ENCODE measurements around the gene OTUB1. TPM values are rescaled to one million over a fixed set of nuclear protein-coding genes. Genes with fewer than 3 reads are reported as not detected.

Gene OTUB1
- total and polyA plus RNA-seq, 9 of the 15 experiments (the other 6 are each of a cell fraction or from before 2014, with no cell fraction given) = 29.5 to 134 (median 66.1) TPM

DNA sequence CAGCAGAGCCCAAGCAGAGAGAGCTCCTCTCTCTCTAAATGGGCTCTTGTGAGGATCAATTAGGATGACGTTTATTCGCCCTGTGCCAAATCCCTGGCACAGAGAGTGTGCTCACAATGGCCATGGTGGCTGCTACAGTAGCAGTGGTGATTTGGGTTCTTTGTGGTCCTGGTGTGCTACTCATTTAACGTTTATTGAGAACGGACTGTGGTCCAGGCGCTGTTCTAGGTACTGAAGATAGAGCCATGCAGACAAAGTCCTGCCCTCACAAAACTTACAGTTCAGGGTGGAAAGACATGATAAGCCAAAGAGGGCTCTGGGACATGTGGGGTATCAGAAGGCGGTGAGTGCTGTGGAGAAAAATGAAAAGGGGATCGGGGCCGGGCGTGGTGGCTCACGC is 5.3 kb downstream of the OTUB1 start:
- TF ChIP-seq, protein P1, sequence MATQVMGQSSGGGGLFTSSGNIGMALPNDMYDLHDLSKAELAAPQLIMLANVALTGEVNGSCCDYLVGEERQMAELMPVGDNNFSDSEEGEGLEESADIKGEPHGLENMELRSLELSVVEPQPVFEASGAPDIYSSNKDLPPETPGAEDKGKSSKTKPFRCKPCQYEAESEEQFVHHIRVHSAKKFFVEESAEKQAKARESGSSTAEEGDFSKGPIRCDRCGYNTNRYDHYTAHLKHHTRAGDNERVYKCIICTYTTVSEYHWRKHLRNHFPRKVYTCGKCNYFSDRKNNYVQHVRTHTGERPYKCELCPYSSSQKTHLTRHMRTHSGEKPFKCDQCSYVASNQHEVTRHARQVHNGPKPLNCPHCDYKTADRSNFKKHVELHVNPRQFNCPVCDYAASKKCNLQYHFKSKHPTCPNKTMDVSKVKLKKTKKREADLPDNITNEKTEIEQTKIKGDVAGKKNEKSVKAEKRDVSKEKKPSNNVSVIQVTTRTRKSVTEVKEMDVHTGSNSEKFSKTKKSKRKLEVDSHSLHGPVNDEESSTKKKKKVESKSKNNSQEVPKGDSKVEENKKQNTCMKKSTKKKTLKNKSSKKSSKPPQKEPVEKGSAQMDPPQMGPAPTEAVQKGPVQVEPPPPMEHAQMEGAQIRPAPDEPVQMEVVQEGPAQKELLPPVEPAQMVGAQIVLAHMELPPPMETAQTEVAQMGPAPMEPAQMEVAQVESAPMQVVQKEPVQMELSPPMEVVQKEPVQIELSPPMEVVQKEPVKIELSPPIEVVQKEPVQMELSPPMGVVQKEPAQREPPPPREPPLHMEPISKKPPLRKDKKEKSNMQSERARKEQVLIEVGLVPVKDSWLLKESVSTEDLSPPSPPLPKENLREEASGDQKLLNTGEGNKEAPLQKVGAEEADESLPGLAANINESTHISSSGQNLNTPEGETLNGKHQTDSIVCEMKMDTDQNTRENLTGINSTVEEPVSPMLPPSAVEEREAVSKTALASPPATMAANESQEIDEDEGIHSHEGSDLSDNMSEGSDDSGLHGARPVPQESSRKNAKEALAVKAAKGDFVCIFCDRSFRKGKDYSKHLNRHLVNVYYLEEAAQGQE (IDR thresholded peaks at IDR 0.05; ENCODE audit: borderline replicate concordance) = peak; percentile 16; the same call in 1 of the 2 replicates
- TF ChIP-seq, protein P1 (CRISPR knock-in tag; IDR thresholded peaks at IDR 0.05; ENCODE audit: low read depth) = no peak
- TF ChIP-seq HDAC6 (IDR thresholded peaks at IDR 0.05; ENCODE audit: low read depth, low read length) (no peak), LEF1 (IDR thresholded peaks at IDR 0.05) (no peak)
- H3K9me3 ChIP-seq (replicated peaks; ENCODE audit: control insufficient read depth, insufficient read depth, low read depth, low read length) = no peaks in the 10 kb centered on the region
- FAIRE-seq = no peak
- intact Hi-C loops (cut with micrococcal nuclease) (no loop called here), in situ Hi-C loops (cut with MboI) (no loop called here)
- ChIA-PET CTCF (ENCODE audit: low intra/inter-chr PET ratio) (no interaction called here), POLR2A (interaction anchor here (0.7 to 1.8 kb wide), 4 partner anchors 8 to 29 kb away, joined by 3 to 12 read pairs (median 4); no protein-coding TSS in a partner anchor)
- H3K4me3 ChIP-seq = no peak overlapping the region
- H3K4me1 ChIP-seq (replicated peaks in 1 of 2; ENCODE audit: control insufficient read depth in 2 of 2, insufficient read depth in 2 of 2, low read length in 2 of 2) = peaks cover 7 to 18% of the 10 kb centered on the region in 2 experiments; a peak in 4 of 5 replicates
- no peak overlapping the region for H3K27ac ChIP-seq (ENCODE audit: extremely low read depth, low read depth, low read length)
- no peaks in the 10 kb centered on the region for H3K27me3 ChIP-seq (ENCODE audit: control insufficient read depth in 2 of 2, insufficient read depth in 2 of 2, low read length in 2 of 2)
- peaks cover 10% of the 10 kb centered on the region; the same call in 1 of the 2 replicates for H4K20me1 ChIP-seq (replicated peaks; ENCODE audit: control insufficient read depth, insufficient read depth, low read length)
- H3K9me1 ChIP-seq (ENCODE audit: control insufficient read depth, insufficient read depth, low read length) = no peaks in the 10 kb centered on the region
- no peak overlapping the region for H2AFZ ChIP-seq (ENCODE audit: low read depth, low read length)
- H3K79me2 ChIP-seq (ENCODE audit: control insufficient read depth, insufficient read depth, low read length) = peaks cover 24% of the 10 kb centered on the region
- no peak overlapping the region for H3K4me2 ChIP-seq (ENCODE audit: insufficient read depth, low read length)
- no peak for ATAC-seq
- peaks cover 73% of the 10 kb centered on the region; the same call in 2 of the 3 replicates for H3K36me3 ChIP-seq (ENCODE audit: control insufficient read depth, insufficient read depth, low read length)
- WGBS (ENCODE audit: insufficient coverage, low coverage, missing lambda C conversion rate) = 90% methylated on average over 10 of the region's 10 CpGs
- no TSS peak for BruUV-seq (replicated peaks)
- no peak overlapping the region for H3K9ac ChIP-seq (ENCODE audit: insufficient read depth in 1 of 2, low read depth in 2 of 2, low read length in 2 of 2)
- DNase-seq (ENCODE audit: extremely low read depth in 1 of 4, low spot score in 3 of 4) = no peak

Data from K562 (cell line).